ENCODE results near the gene GRM7.

GRM7 gene

GRCh38 chr3:7581831-7582230 lies 720.9 kb downstream of the GRM7 start:
- H3K9me2 ChIP-seq (replicated peaks; ENCODE audit: control insufficient read depth, low read length) = no peaks in the 10 kb centered on the region
- H3K4me3 ChIP-seq (ENCODE audit: low read length) = no peak overlapping the region
- no peaks in the 10 kb centered on the region for H3K27me3 ChIP-seq (ENCODE audit: control insufficient read depth, low read length)
- H3K36me3 ChIP-seq (ENCODE audit: control insufficient read depth, low read length) = no peaks in the 10 kb centered on the region
- H3K79me2 ChIP-seq (ENCODE audit: control insufficient read depth, low read length) = no peaks in the 10 kb centered on the region
- H3F3A ChIP-seq (ENCODE audit: control insufficient read depth, insufficient read depth) = no peaks in the 10 kb centered on the region
- no peaks in the 10 kb centered on the region for H3K9me3 ChIP-seq (ENCODE audit: control insufficient read depth, insufficient read depth, low read length)
- no peaks in the 10 kb centered on the region for H4K20me1 ChIP-seq (ENCODE audit: control insufficient read depth, insufficient read depth, low read depth, low read length)
- H3K27ac ChIP-seq (ENCODE audit: low read depth, low read length) = no peak overlapping the region
- TF ChIP-seq CTCF (IDR thresholded peaks at IDR 0.05; ENCODE audit: low read depth, low read length, poor library complexity, severe bottlenecking) (no peak), EZH2phosphoT487 (IDR thresholded peaks at IDR 0.05; ENCODE audit: borderline replicate concordance, low read length) (no peak)
- H3K4me2 ChIP-seq (ENCODE audit: low read length) = no peak overlapping the region
- H3K4me1 ChIP-seq (ENCODE audit: control insufficient read depth, low read length) = no peaks in the 10 kb centered on the region

DNA sequence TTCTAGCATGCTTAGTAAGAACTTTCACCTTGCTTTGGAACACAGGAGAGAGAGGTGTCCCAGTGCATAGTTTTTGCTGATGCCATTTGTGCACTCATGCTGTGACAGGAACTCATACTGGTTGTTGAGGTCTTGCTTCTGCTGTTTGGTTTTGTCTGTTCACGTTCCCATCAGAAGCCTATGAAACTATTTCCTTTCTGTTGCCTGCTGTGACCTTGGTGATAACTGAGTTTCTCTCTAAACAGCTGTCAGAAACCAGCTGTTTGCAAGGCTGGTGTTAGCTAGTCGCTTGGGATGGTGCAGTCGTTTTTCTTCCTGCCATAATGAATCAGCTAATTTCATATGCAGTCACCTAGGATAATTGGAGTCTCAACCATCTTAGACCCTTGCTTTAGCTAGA lies 724.1 kb downstream of the GRM7 start:
- no peak overlapping the region for H3K27ac ChIP-seq (ENCODE audit: low read depth, low read length)
- no peaks in the 10 kb centered on the region for H4K20me1 ChIP-seq (ENCODE audit: control insufficient read depth, insufficient read depth, low read depth, low read length)
- H3K36me3 ChIP-seq (ENCODE audit: control insufficient read depth, low read length) = no peaks in the 10 kb centered on the region
- no peaks in the 10 kb centered on the region for H3K27me3 ChIP-seq (ENCODE audit: control insufficient read depth, low read length)
- H3K79me2 ChIP-seq (ENCODE audit: control insufficient read depth, low read length) = no peaks in the 10 kb centered on the region
- H3K9me3 ChIP-seq (ENCODE audit: control insufficient read depth, insufficient read depth, low read length) = no peaks in the 10 kb centered on the region
- H3K4me1 ChIP-seq (ENCODE audit: control insufficient read depth, low read length) = no peaks in the 10 kb centered on the region
- H3K9me2 ChIP-seq (replicated peaks; ENCODE audit: control insufficient read depth, low read length) = no peaks in the 10 kb centered on the region
- H3F3A ChIP-seq (ENCODE audit: control insufficient read depth, insufficient read depth) = no peaks in the 10 kb centered on the region
- TF ChIP-seq CTCF (IDR thresholded peaks at IDR 0.05; ENCODE audit: low read depth, low read length, poor library complexity, severe bottlenecking) = no peak
- TF ChIP-seq EZH2phosphoT487 (IDR thresholded peaks at IDR 0.05; ENCODE audit: borderline replicate concordance, low read length) = no peak
- no peak overlapping the region for H3K4me2 ChIP-seq (ENCODE audit: low read length)
- H3K4me3 ChIP-seq (ENCODE audit: low read length) = no peak overlapping the region

DNA sequence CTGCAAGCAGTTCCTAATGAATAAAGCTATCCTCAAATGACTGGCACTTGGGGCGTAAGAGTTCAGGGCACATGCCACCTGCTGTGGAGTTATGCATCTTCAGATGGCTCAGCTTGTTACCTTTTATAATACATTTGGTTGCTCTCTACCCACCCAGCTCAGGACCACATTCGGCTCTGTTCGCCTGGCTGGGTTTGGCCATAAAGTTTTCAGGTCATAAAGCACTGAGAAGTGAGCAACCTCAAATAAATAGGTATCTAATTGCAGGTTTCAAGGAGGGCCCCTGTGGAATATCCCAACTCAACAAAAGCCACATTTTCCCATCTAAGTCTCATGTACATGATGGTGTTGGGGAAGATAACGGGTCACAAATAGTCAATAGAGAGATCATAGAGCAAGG lies 727.3 kb downstream of the GRM7 start:
- Histone ChIP-seq H3K36me3 (ENCODE audit: control insufficient read depth, low read length) (no peaks in the 10 kb centered on the region), H4K20me1 (ENCODE audit: control insufficient read depth, insufficient read depth, low read depth, low read length) (no peaks in the 10 kb centered on the region), H3K4me3 (ENCODE audit: low read length) (no peak overlapping the region), H3K9me2 (replicated peaks; ENCODE audit: control insufficient read depth, low read length) (no peaks in the 10 kb centered on the region), H3K4me1 (ENCODE audit: control insufficient read depth, low read length) (no peaks in the 10 kb centered on the region), H3K27me3 (ENCODE audit: control insufficient read depth, low read length) (no peaks in the 10 kb centered on the region), H3F3A (ENCODE audit: control insufficient read depth, insufficient read depth) (no peaks in the 10 kb centered on the region), H3K4me2 (ENCODE audit: low read length) (no peak overlapping the region), H3K79me2 (ENCODE audit: control insufficient read depth, low read length) (no peaks in the 10 kb centered on the region), H3K9me3 (ENCODE audit: control insufficient read depth, insufficient read depth, low read length) (no peaks in the 10 kb centered on the region), H3K27ac (ENCODE audit: low read depth, low read length) (no peak overlapping the region)
- no peak for TF ChIP-seq EZH2phosphoT487 (IDR thresholded peaks at IDR 0.05; ENCODE audit: borderline replicate concordance, low read length)
- TF ChIP-seq CTCF (IDR thresholded peaks at IDR 0.05; ENCODE audit: low read depth, low read length, poor library complexity, severe bottlenecking) = no peak

DNA sequence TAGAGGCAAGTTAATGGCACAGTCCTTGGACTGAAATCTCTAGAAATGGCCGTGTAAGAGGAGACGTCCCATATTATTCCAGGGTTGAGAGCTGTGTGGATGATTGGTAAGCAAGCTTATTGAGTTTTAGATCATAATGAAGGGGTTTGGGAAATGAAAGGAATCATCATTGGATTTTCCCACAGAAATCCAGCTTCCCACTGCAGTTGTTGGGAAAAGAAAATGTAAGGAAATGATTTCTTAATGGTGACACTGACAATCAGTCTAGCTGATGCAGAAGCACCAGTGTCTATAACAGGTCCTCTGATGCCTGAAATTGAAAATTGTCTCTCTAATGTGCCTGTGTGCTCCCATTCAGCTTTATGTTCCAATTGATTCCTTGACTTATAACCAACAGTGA lies 728.6 kb downstream of the GRM7 start:
- no peaks in the 10 kb centered on the region for H3K79me2 ChIP-seq (ENCODE audit: control insufficient read depth, low read length)
- no peaks in the 10 kb centered on the region for H3K9me3 ChIP-seq (ENCODE audit: control insufficient read depth, insufficient read depth, low read length)
- H3F3A ChIP-seq (ENCODE audit: control insufficient read depth, insufficient read depth) = no peaks in the 10 kb centered on the region
- no peak overlapping the region for H3K4me3 ChIP-seq (ENCODE audit: low read length)
- no peaks in the 10 kb centered on the region for H4K20me1 ChIP-seq (ENCODE audit: control insufficient read depth, insufficient read depth, low read depth, low read length)
- H3K27ac ChIP-seq (ENCODE audit: low read depth, low read length) = no peak overlapping the region
- no peaks in the 10 kb centered on the region for H3K27me3 ChIP-seq (ENCODE audit: control insufficient read depth, low read length)
- no peak overlapping the region for H3K4me2 ChIP-seq (ENCODE audit: low read length)
- no peaks in the 10 kb centered on the region for H3K9me2 ChIP-seq (replicated peaks; ENCODE audit: control insufficient read depth, low read length)
- H3K36me3 ChIP-seq (ENCODE audit: control insufficient read depth, low read length) = no peaks in the 10 kb centered on the region
- H3K4me1 ChIP-seq (ENCODE audit: control insufficient read depth, low read length) = no peaks in the 10 kb centered on the region
- TF ChIP-seq CTCF (IDR thresholded peaks at IDR 0.05; ENCODE audit: low read depth, low read length, poor library complexity, severe bottlenecking) = no peak
- TF ChIP-seq EZH2phosphoT487 (IDR thresholded peaks at IDR 0.05; ENCODE audit: borderline replicate concordance, low read length) = no peak

Measured in DOHH2 (cell line).